Activated T-cell treated with anti-CD3 and anti-CD28 coated beads, Interleukin-2, amount 50 U/mL, for 48 hours (primary cell): ENCODE results near the gene DOCK4.

Source experiments
- DNase-seq, 2 experiments: peaks; one replicate each; pipeline ENCODE4 v3.0.0-alpha.2; 2020

DOCK4 gene

GRCh38 chr7:112036071-112036470, 170.1 kb downstream of the DOCK4 start:
- DNase-seq, result no peak

GRCh38 chr7:112031689-112032088, 174.5 kb downstream of the DOCK4 start:
- no peak for DNase-seq

GRCh38 chr7:112025556-112025955, 180.6 kb downstream of the DOCK4 start:
- DNase-seq, result no peak

GRCh38 chr7:112023786-112024185, 182.4 kb downstream of the DOCK4 start:
- no peak for DNase-seq

GRCh38 chr7:112023282-112023681, 182.9 kb downstream of the DOCK4 start:
- no peak for DNase-seq

GRCh38 chr7:112022128-112022527, 184.1 kb downstream of the DOCK4 start:
- no peak for DNase-seq

GRCh38 chr7:112021379-112022044, 184.7 kb downstream of the DOCK4 start:
- DNase-seq, result no peak

GRCh38 chr7:112020800-112021199, 185.4 kb downstream of the DOCK4 start:
- no peak for DNase-seq

GRCh38 chr7:112019932-112020331, 186.3 kb downstream of the DOCK4 start:
- no peak for DNase-seq

- no peak for DNase-seq
Measured at GRCh38 chr7:112018305-112019030, 187.7 kb downstream of the DOCK4 start.

- DNase-seq, result no peak
Measured at GRCh38 chr7:112015146-112015545, 191.1 kb downstream of the DOCK4 start.

GRCh38 chr7:112014347-112014746, 191.9 kb downstream of the DOCK4 start:
- no peak for DNase-seq

GRCh38 chr7:112013274-112013673, 192.9 kb downstream of the DOCK4 start:
- DNase-seq, result no peak

GRCh38 chr7:112012242-112012641, 194.0 kb downstream of the DOCK4 start:
- no peak for DNase-seq

- no peak for DNase-seq
Measured at GRCh38 chr7:112010994-112011393, 195.2 kb downstream of the DOCK4 start.

- DNase-seq, result no peak
Measured at GRCh38 chr7:112010109-112010508, 196.1 kb downstream of the DOCK4 start.

GRCh38 chr7:112009081-112009480, 197.1 kb downstream of the DOCK4 start:
- no peak for DNase-seq

- no peak for DNase-seq
Measured at GRCh38 chr7:112007185-112007584, 199.0 kb downstream of the DOCK4 start.

- no peak for DNase-seq
Measured at GRCh38 chr7:112006071-112006470, 200.1 kb downstream of the DOCK4 start.

GRCh38 chr7:112005205-112005775, 200.9 kb downstream of the DOCK4 start:
- no peak for DNase-seq

- DNase-seq, result no peak
Measured at GRCh38 chr7:112001091-112001826, 204.9 kb downstream of the DOCK4 start.

GRCh38 chr7:111998326-111998725, 207.9 kb downstream of the DOCK4 start:
- DNase-seq, result no peak

- no peak for DNase-seq
Measured at GRCh38 chr7:111997546-111997945, 208.7 kb downstream of the DOCK4 start.

- no peak for DNase-seq
Measured at GRCh38 chr7:111992601-111993000, 213.6 kb downstream of the DOCK4 start.
